CD4-positive, alpha-beta T cell (primary cell): ENCODE measurements around the gene PLEKHG4B. TPM values are rescaled to one million over a fixed set of nuclear protein-coding genes. Genes with fewer than 3 reads are reported as not detected.
A peak's percentile ranks its signal among the peaks of the same experiment; 100 is the strongest.

Experiments
- ATAC-seq: fragments of 200-7000 bp; cut with Tn5 transposase; one replicate; pipeline ENCODE4 v1.10.0; 2022; ENCODE audit warnings: mild to moderate bottlenecking; ENCODE audit not compliant: poor library complexity
- CTCF ChIA-PET: fragments of 350-600 bp; sonication (Branson Sonifier 250); formaldehyde crosslinking; loops from one replicate; lab custom pipeline; 2021; ENCODE audit warnings: antibody characterized with exemption, inconsistent platforms; lab: Charles Lee
- POLR2A ChIA-PET: fragments of 350-600 bp; sonication (Branson Sonifier 250); formaldehyde crosslinking; loops from one replicate; lab custom pipeline; 2021; ENCODE audit warnings: antibody characterized with exemption, inconsistent platforms; lab: Charles Lee
- DNase-seq, 14 experiments: peaks; one replicate each; pipeline ENCODE4 v3.0.0-alpha.2; 2013 to 2020; ENCODE audit warnings: mixed read lengths in 2 of 14
- H3K27ac ChIP-seq, 2 donors: one replicate each; pipeline versions ENCODE4 v1.5.1 to v1.7.0; 2013; ENCODE audit warnings: low read length in 2 of 2, low read depth in 1 of 2, mild to moderate bottlenecking in 1 of 2
- H3K27me3 ChIP-seq, 2 experiments: 1 replicate in 1 of 2; 2 replicates in 1 of 2; pipeline versions ENCODE4 v1.6.1 to v1.7.0; 2013; ENCODE audit warnings: low read length in 2 of 2, control low read depth in 1 of 2, mild to moderate bottlenecking in 1 of 2, moderate library complexity in 1 of 2; ENCODE audit not compliant: insufficient read depth in 2 of 2, control insufficient read depth in 1 of 2
- H3K36me3 ChIP-seq: one replicate; pipeline ENCODE4 v1.6.1; 2013; ENCODE audit warnings: low read length, control low read depth; ENCODE audit not compliant: insufficient read depth
- H3K4me1 ChIP-seq: one replicate; pipeline ENCODE4 v1.6.1; 2013; ENCODE audit warnings: low read length, control low read depth; ENCODE audit not compliant: insufficient read depth
- H3K4me3 ChIP-seq: one replicate; pipeline ENCODE4 v1.5.1; 2013; ENCODE audit warnings: mild to moderate bottlenecking, low read length, moderate library complexity
- H3K9me3 ChIP-seq, 2 experiments: 1 replicate in 1 of 2; 2 replicates in 1 of 2; pipeline versions ENCODE4 v1.6.1 to v1.7.0; 2013; ENCODE audit warnings: low read length in 2 of 2, mild to moderate bottlenecking in 2 of 2, control low read depth in 1 of 2, moderate library complexity in 1 of 2; ENCODE audit not compliant: control insufficient read depth in 1 of 2, insufficient read depth in 1 of 2
- H3K27ac Mint-ChIP-seq: one replicate; pipeline ENCODE4 v1.8.0; 2020; ENCODE audit warnings: mixed read lengths
- H3K27me3 Mint-ChIP-seq: one replicate; pipeline ENCODE4 v1.8.0; 2021; ENCODE audit warnings: mixed read lengths
- H3K36me3 Mint-ChIP-seq: one replicate; pipeline ENCODE4 v1.8.0; 2021; ENCODE audit warnings: low read depth, mixed read lengths
- H3K4me1 Mint-ChIP-seq: one replicate; pipeline ENCODE4 v1.8.0; 2021; ENCODE audit warnings: low read depth, mixed read lengths
- H3K4me3 Mint-ChIP-seq: one replicate; pipeline ENCODE4 v1.8.0; 2020; ENCODE audit warnings: mild to moderate bottlenecking, mixed read lengths
- H3K9me3 Mint-ChIP-seq: one replicate; pipeline ENCODE4 v1.8.0; 2020; ENCODE audit warnings: mixed read lengths
- CTCF ChIP-seq: fragments of 200-600 bp; IDR thresholded peaks from one replicate; pipeline ENCODE4 v1.8.0; 2022; ENCODE audit warnings: antibody characterized with exemption, mild to moderate bottlenecking
- intact Hi-C, 2 experiments: fragments of 100-400 bp; cut with DNase I in 1 of 2; cut with micrococcal nuclease in 1 of 2; formaldehyde crosslinking; loops; one replicate each; pipeline versions ENCODE4 v1.15.1 to v1.9.0; 2023 to 2025; cut with DNase I, micrococcal nuclease
- total RNA-seq, 174 experiments: library from RNA in 2 of 174; stranded (reverse) in 2 of 174; gene quantifications; one replicate each; pipeline ENCODE4 v1.2.3 and lab custom pipeline; 2021 to 2026

Gene PLEKHG4B
- total RNA-seq, 2 experiments from 2014 or later = 0.17 to 0.36 TPM

GRCh38 chr5:77170-77501 is 14.8 kb upstream of the PLEKHG4B start:
- no peaks in the 10 kb centered on the region for H3K9me3 ChIP-seq
- no peak for ATAC-seq
- peaks cover 6% of the 10 kb centered on the region for H3K27me3 Mint-ChIP-seq
- intact Hi-C loops = no loop called here
- no peak overlapping the region for H3K27ac Mint-ChIP-seq
- no peak overlapping the region for H3K4me3 ChIP-seq
- H3K36me3 ChIP-seq = no peaks in the 10 kb centered on the region
- no peak overlapping the region for H3K4me3 Mint-ChIP-seq
- H3K9me3 Mint-ChIP-seq = no peaks in the 10 kb centered on the region
- no peaks in the 10 kb centered on the region for H3K36me3 Mint-ChIP-seq
- no peaks in the 10 kb centered on the region for H3K4me1 ChIP-seq
- peaks cover 0 to 5% of the 10 kb centered on the region in 2 experiments for H3K27me3 ChIP-seq
- DNase-seq = no peak
- no peaks in the 10 kb centered on the region for H3K4me1 Mint-ChIP-seq
- POLR2A ChIA-PET = no interaction called here
- H3K27ac ChIP-seq = no peak overlapping the region
- CTCF ChIA-PET = no interaction called here
- no peak for TF ChIP-seq CTCF

- no peaks in the 10 kb centered on the region for H3K36me3 ChIP-seq
- no peaks in the 10 kb centered on the region for H3K4me1 Mint-ChIP-seq
- intact Hi-C loops = no loop called here
- H3K27me3 ChIP-seq = peaks cover 0 to 3% of the 10 kb centered on the region in 2 experiments
- TF ChIP-seq CTCF = no peak
- no peaks in the 10 kb centered on the region for H3K36me3 Mint-ChIP-seq
- no peaks in the 10 kb centered on the region for H3K9me3 Mint-ChIP-seq
- H3K9me3 ChIP-seq = no peaks in the 10 kb centered on the region
- ATAC-seq = no peak
- ChIA-PET CTCF (no interaction called here), POLR2A (no interaction called here)
- H3K4me1 ChIP-seq = no peaks in the 10 kb centered on the region
- no peak overlapping the region for H3K4me3 Mint-ChIP-seq
- peaks cover 7% of the 10 kb centered on the region for H3K27me3 Mint-ChIP-seq
- no peak overlapping the region for H3K4me3 ChIP-seq
- H3K27ac ChIP-seq = no peak overlapping the region
- no peak for DNase-seq
- no peak overlapping the region for H3K27ac Mint-ChIP-seq
Measured at GRCh38 chr5:77546-77945, 14.4 kb upstream of the PLEKHG4B start.

- Histone ChIP-seq H3K4me3 (no peak overlapping the region), H3K4me1 (no peaks in the 10 kb centered on the region), H3K27me3 (peaks cover 0 to 3% of the 10 kb centered on the region in 2 experiments), H3K27ac (no peak overlapping the region), H3K9me3 (peaks cover 0 to 2% of the 10 kb centered on the region in 2 experiments), H3K36me3 (no peaks in the 10 kb centered on the region)
- Mint-ChIP-seq H3K27ac (no peak overlapping the region), H3K27me3 (peaks cover 12% of the 10 kb centered on the region), H3K4me3 (no peak overlapping the region), H3K4me1 (no peaks in the 10 kb centered on the region), H3K36me3 (no peaks in the 10 kb centered on the region), H3K9me3 (no peaks in the 10 kb centered on the region)
- DNase-seq = peak in 3 of 14 experiments; percentile 10 to 23 (median 14)
- peak; percentile 44 for ATAC-seq
- no peak for TF ChIP-seq CTCF
- ChIA-PET POLR2A (no interaction called here), CTCF (no interaction called here)
- intact Hi-C loops = no loop called here
Measured at GRCh38 chr5:77957-78804, 13.8 kb upstream of the PLEKHG4B start.
